H1 (cell line): ENCODE data around the gene GXYLT2. TPM values are rescaled to one million over a fixed set of nuclear protein-coding genes. Genes with fewer than 3 reads are reported as not detected.

Source experiments
- CTCF ChIA-PET: fragments of 300-600 bp; sonication (Branson Sonifier 250); formaldehyde crosslinking; loops from one replicate; lab custom pipeline; 2021; ENCODE audit not compliant: partially characterized antibody; lab: Charles Lee
- POLR2A ChIA-PET: fragments of 300-600 bp; sonication (Branson Sonifier 250); formaldehyde crosslinking; loops from one replicate; lab custom pipeline; 2021; ENCODE audit warnings: inconsistent platforms; ENCODE audit not compliant: partially characterized antibody; lab: Charles Lee
- DNase-seq, 2 experiments: peaks; one replicate each; pipeline versions ENCODE4 v3.0.0 to v3.0.0-alpha.2; 2010 to 2022; ENCODE audit warnings: low spot score in 2 of 2, low read depth in 1 of 2, mixed read lengths in 1 of 2
- FAIRE-seq: peaks from 2 replicates; lab custom pipeline; 2011; peaks lifted over from hg19 to GRCh38; lab: Jason Lieb, UNC
- H2AFZ ChIP-seq: 2 replicates; pipeline ENCODE4 v1.8.1; 2012; ENCODE audit warnings: low read length, inconsistent platforms
- H2AK5ac ChIP-seq: 2 replicates; pipeline ENCODE4 v1.6.1; 2013; ENCODE audit warnings: low read depth, low read length
- H2BK120ac ChIP-seq: replicated peaks from 2 replicates; pipeline ENCODE3; 2013; ENCODE audit warnings: low read depth, low read length, inconsistent platforms
- H2BK12ac ChIP-seq: 2 replicates; pipeline ENCODE4 v1.6.1; 2013; ENCODE audit warnings: low read depth, low read length
- H2BK15ac ChIP-seq: 2 replicates; pipeline ENCODE4 v1.6.1; 2013; ENCODE audit warnings: low read length
- H2BK20ac ChIP-seq: 2 replicates; pipeline ENCODE4 v1.6.1; 2013; ENCODE audit warnings: low read length
- H2BK5ac ChIP-seq: 2 replicates; pipeline ENCODE4 v1.6.1; 2013; ENCODE audit warnings: low read depth, low read length
- H3K14ac ChIP-seq: 2 replicates; pipeline ENCODE4 v1.6.1; 2013; ENCODE audit warnings: inconsistent platforms; ENCODE audit not compliant: insufficient read length
- H3K18ac ChIP-seq: 2 replicates; pipeline ENCODE4 v1.6.1; 2013; ENCODE audit warnings: low read length; ENCODE audit errors: extremely low read depth
- H3K23ac ChIP-seq: 2 replicates; pipeline ENCODE4 v1.6.1; 2013; ENCODE audit warnings: inconsistent platforms; ENCODE audit not compliant: insufficient read length
- H3K23me2 ChIP-seq: 2 replicates; pipeline ENCODE4 v1.6.1; 2013; ENCODE audit warnings: low read depth, low read length
- H3K27ac ChIP-seq: 2 replicates; pipeline ENCODE4 v1.6.1; 2011; ENCODE audit warnings: low read depth, low read length, inconsistent platforms
- H3K27me3 ChIP-seq, 4 experiments: replicated peaks in 1 of 4; 1 replicate in 1 of 4; 2 replicates in 3 of 4; pipeline versions ENCODE4 v1.6.1 to v1.8.1; 2011 to 2013; ENCODE audit warnings: low read length in 3 of 4, mild to moderate bottlenecking in 3 of 4, inconsistent platforms in 2 of 4, mixed read lengths in 2 of 4, moderate library complexity in 1 of 4; ENCODE audit not compliant: control insufficient read depth in 3 of 4, insufficient read depth in 3 of 4; ENCODE audit errors: extremely low read depth in 1 of 4
- H3K36me3 ChIP-seq, 4 experiments: 2 replicates each; pipeline versions ENCODE4 v1.6.1 to v1.8.1; 2011 to 2013; ENCODE audit warnings: mild to moderate bottlenecking in 4 of 4, low read length in 3 of 4, moderate library complexity in 2 of 4, control low read depth in 1 of 4, inconsistent platforms in 1 of 4; ENCODE audit not compliant: insufficient read depth in 4 of 4, control insufficient read depth in 2 of 4
- H3K4ac ChIP-seq: replicated peaks from 2 replicates; pipeline ENCODE3; 2013; ENCODE audit warnings: low read length, low read depth, mixed read lengths, inconsistent platforms; ENCODE audit not compliant: insufficient read length
- H3K4me1 ChIP-seq, 4 experiments: replicated peaks in 1 of 4; 1 replicate in 1 of 4; 2 replicates in 3 of 4; pipeline versions ENCODE4 v1.6.1 to v1.8.1; 2011 to 2013; ENCODE audit warnings: low read length in 3 of 4, inconsistent platforms in 2 of 4, mixed read lengths in 1 of 4; ENCODE audit not compliant: insufficient read depth in 4 of 4, control insufficient read depth in 3 of 4
- H3K4me2 ChIP-seq, 2 experiments: 2 replicates each; pipeline versions ENCODE4 v1.6.1 to v1.8.1; 2011 to 2013; ENCODE audit warnings: low read depth in 2 of 2, low read length in 2 of 2, control low read depth in 1 of 2, inconsistent platforms in 1 of 2, mild to moderate bottlenecking in 1 of 2; ENCODE audit not compliant: insufficient read depth in 1 of 2
- H3K4me3 ChIP-seq, 4 experiments: fragments of 200-600, 300-600 bp in 1 of 4; sonication (generic), shearing (Covaris generic), sonication (Bioruptor Twin) in 1 of 4; 2 replicates each; pipeline versions ENCODE4 v1.5.1 to v1.8.1; 2011 to 2016; ENCODE audit warnings: low read length in 4 of 4, low read depth in 3 of 4, control low read depth in 2 of 4, inconsistent platforms in 2 of 4, mild to moderate bottlenecking in 2 of 4, mixed read lengths in 1 of 4, moderate library complexity in 1 of 4; ENCODE audit not compliant: insufficient read depth in 2 of 4; ENCODE audit errors: extremely low read depth in 1 of 4
- H3K56ac ChIP-seq: replicated peaks from 2 replicates; pipeline ENCODE3; 2013; ENCODE audit warnings: low read depth, mild to moderate bottlenecking, mixed read lengths, low read length, inconsistent platforms; ENCODE audit not compliant: insufficient read length
- H3K79me1 ChIP-seq: 2 replicates; pipeline ENCODE4 v1.6.1; 2013; ENCODE audit warnings: low read depth, low read length, control low read depth
- H3K79me2 ChIP-seq, 2 experiments: 2 replicates each; pipeline versions ENCODE4 v1.6.1 to v1.8.1; 2012 to 2013; ENCODE audit warnings: low read length in 2 of 2, mild to moderate bottlenecking in 2 of 2, inconsistent platforms in 1 of 2; ENCODE audit not compliant: insufficient read depth in 2 of 2, control insufficient read depth in 1 of 2
- H3K9ac ChIP-seq, 4 experiments: replicated peaks in 1 of 4; 1 replicate in 1 of 4; 2 replicates in 3 of 4; pipeline versions ENCODE4 v1.6.1 to v1.8.1; 2011 to 2013; ENCODE audit warnings: low read depth in 3 of 4, low read length in 3 of 4, control low read depth in 2 of 4, mild to moderate bottlenecking in 2 of 4, moderate library complexity in 2 of 4, inconsistent platforms in 1 of 4; ENCODE audit errors: extremely low read depth in 1 of 4
- H3K9me3 ChIP-seq, 2 experiments: 2 replicates each; pipeline versions ENCODE4 v1.6.1 to v1.8.1; 2012 to 2013; ENCODE audit warnings: mild to moderate bottlenecking in 2 of 2, moderate library complexity in 2 of 2, control low read depth in 1 of 2, inconsistent platforms in 1 of 2, low read depth in 1 of 2, low read length in 1 of 2, mixed read lengths in 1 of 2; ENCODE audit not compliant: insufficient read depth in 2 of 2
- H4K20me1 ChIP-seq, 2 experiments: replicated peaks in 1 of 2; 2 replicates each; pipeline versions ENCODE3 to v1.8.1; 2011 to 2013; ENCODE audit warnings: inconsistent platforms in 2 of 2, low read length in 2 of 2, mild to moderate bottlenecking in 1 of 2; ENCODE audit not compliant: insufficient read depth in 2 of 2, control insufficient read depth in 1 of 2
- H4K5ac ChIP-seq: 2 replicates; pipeline ENCODE4 v1.6.1; 2013; ENCODE audit warnings: low read length, low read depth, mixed read lengths, inconsistent platforms; ENCODE audit not compliant: insufficient read length
- H4K8ac ChIP-seq: 2 replicates; pipeline ENCODE4 v1.8.0; 2013; ENCODE audit warnings: mild to moderate bottlenecking, moderate library complexity, low read length, inconsistent platforms; ENCODE audit not compliant: insufficient read depth; ENCODE audit errors: extremely low read depth
- H4K91ac ChIP-seq: replicated peaks from 2 replicates; pipeline ENCODE3; 2013; ENCODE audit warnings: low read length, mixed read lengths, inconsistent platforms; ENCODE audit not compliant: insufficient read length
- BCL11A ChIP-seq, 2 experiments: IDR thresholded peaks; one replicate each; pipeline ENCODE4 v1.6.1; 2011; ENCODE audit warnings: low read depth in 2 of 2, low read length in 2 of 2, mild to moderate bottlenecking in 2 of 2
- JUND ChIP-seq: IDR thresholded peaks from 2 replicates; pipeline ENCODE4 v1.6.1; 2011; ENCODE audit warnings: mild to moderate bottlenecking, improper control_type of control experiment, low read length
- KDM5A ChIP-seq: fragments of 200-600 bp; IDR thresholded peaks from 2 replicates; pipeline ENCODE4 v1.7.1; 2012; ENCODE audit warnings: mild to moderate bottlenecking, low read length, inconsistent platforms, mixed read lengths
- SIN3A ChIP-seq, 2 experiments: IDR thresholded peaks in 1 of 2; conservative IDR thresholded peaks in 1 of 2; 2 replicates each; pipeline ENCODE4 v1.6.1; 2011 to 2012; ENCODE audit warnings: low read length in 2 of 2, improper control_type of control experiment in 1 of 2, low read depth in 1 of 2, mild to moderate bottlenecking in 1 of 2
- ZNF274 ChIP-seq: IDR thresholded peaks from 2 replicates; pipeline ENCODE4 v1.7.0; 2012; ENCODE audit warnings: low read length, borderline replicate concordance; ENCODE audit errors: extremely low read depth
- WGBS, 2 experiments: shearing (Covaris generic) in 1 of 2; methylation state at CpG; one replicate each; pipeline versions ENCODE4 v1.1.6 to v1.1.7; 2013 to 2015; ENCODE audit warnings: low lambda C conversion rate in 2 of 2, mixed read lengths in 2 of 2, inconsistent platforms in 1 of 2, low coverage in 1 of 2, missing lambda C conversion rate in 1 of 2; ENCODE audit not compliant: insufficient replicate concordance in 2 of 2, insufficient coverage in 1 of 2, insufficient read length in 1 of 2; ENCODE audit errors: extremely low coverage in 1 of 2, missing lambda C conversion rate in 1 of 2; 5-methylcytosine and 5-hydroxymethylcytosine counted together
- polyA plus RNA-seq, 7 experiments: library from polyadenylated mRNA; depleted of rRNA in 3 of 7; stranded (reverse) in 5 of 7; unstranded in 2 of 7; fragments of >200 nt in 5 of 7; fragments of 200-250 nt in 2 of 7; gene quantifications; 1 replicate in 5 of 7; 2 replicates in 1 of 7; 4 replicates in 1 of 7; pipeline versions ENCODE4 v1.2.1 to v1.2.3, GENCODE V29; 2011 to 2013; ENCODE audit warnings: missing spikeins in 2 of 7, mixed read lengths in 2 of 7
- total RNA-seq: library from RNA; stranded (reverse); fragmentation: NEBNext Ultra II Directional; extraction: Animal tissue kit (Norgen Biotek cat#: 25700); gene quantifications from 2 replicates; pipeline ENCODE4 v1.2.1, GENCODE V29; 2021

Gene GXYLT2
- total and polyA plus RNA-seq, 2 of the 8 experiments (the other 6 are each of a cell fraction or from before 2014, with no cell fraction given): 1.8 to 5.6 TPM

DNA sequence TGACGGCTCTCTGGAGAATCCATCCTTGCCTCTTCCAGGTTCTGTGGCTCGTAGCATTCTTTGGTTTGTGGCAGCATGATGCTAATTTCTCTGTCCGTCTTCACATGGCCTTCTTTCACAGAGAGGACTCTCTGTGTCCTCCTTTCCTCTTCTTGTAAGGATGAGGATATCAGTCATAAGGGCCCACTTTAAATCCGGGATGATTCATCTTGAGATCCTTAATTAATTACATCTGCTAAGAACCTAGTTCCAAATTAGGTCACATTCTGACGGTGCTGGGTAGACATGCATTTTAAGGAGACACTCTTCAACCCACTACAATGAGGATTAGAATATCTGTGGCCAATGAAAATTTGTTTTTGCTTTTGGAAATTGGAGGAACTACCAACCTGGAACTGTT is 15.7 kb upstream of the GXYLT2 start:
- H3K18ac ChIP-seq: no peak overlapping the region
- no peak overlapping the region for H3K9ac ChIP-seq

More for the DNA sequence above, 15.7 kb upstream of the GXYLT2 start:
- WGBS, 2 experiments: 88% methylated on average over 5 of the region's 5 CpGs; no CpG with 5 or more reads in 1 of the 2 experiments
- Histone ChIP-seq H3K56ac (no peak overlapping the region), H3K23me2 (no peaks in the 10 kb centered on the region), H3K4me3 (no peak overlapping the region), H3K23ac (no peak overlapping the region), H2AK5ac (no peak overlapping the region), H3K27ac (no peak overlapping the region), H3K4me1 (no peaks in the 10 kb centered on the region), H3K9me3 (no peaks in the 10 kb centered on the region), H4K20me1 (no peaks in the 10 kb centered on the region), H3K36me3 (no peaks in the 10 kb centered on the region), H3K4ac (no peak overlapping the region), H2AFZ (no peak overlapping the region), H3K79me2 (no peaks in the 10 kb centered on the region)
- FAIRE-seq: no peak
- TF ChIP-seq SIN3A (conservative IDR thresholded peaks at IDR 0.05 in 1 of 2, IDR thresholded peaks at IDR 0.05 in 1 of 2; ENCODE audit: low read depth in 1 of 2, low read length in 2 of 2): no peak
- no peak for TF ChIP-seq BCL11A (IDR thresholded peaks at IDR 0.05; ENCODE audit: low read depth in 2 of 2, low read length in 2 of 2)
- no peak for TF ChIP-seq ZNF274
- no peak for TF ChIP-seq JUND
- TF ChIP-seq KDM5A: no peak
- TF ChIP-seq, all 59 proteins: peak for 0
- Histone ChIP-seq H3K4me2 (no peak overlapping the region), H3K27me3 (no peaks in the 10 kb centered on the region; a peak in 1 of 7 replicates), H3K14ac (no peak overlapping the region), H2BK5ac (no peak overlapping the region), H2BK15ac (no peak overlapping the region), H4K5ac (no peak overlapping the region), H4K91ac (no peak overlapping the region), H2BK120ac (no peak overlapping the region), H4K8ac (no peak overlapping the region), H3K79me1 (no peaks in the 10 kb centered on the region), H2BK12ac (no peak overlapping the region), H2BK20ac (no peak overlapping the region)
- CTCF ChIA-PET: interaction anchor here (0.7 to 3.7 kb wide), 3 partner anchors 15 to 21 kb away, joined by 3 to 17 read pairs (median 3); partner anchors contain the start of gene GXYLT2
- DNase-seq: no peak
- POLR2A ChIA-PET: no interaction called here
